ENCODE measurements around the gene METTL16. TPM values are rescaled to one million over a fixed set of nuclear protein-coding genes. Genes with fewer than 3 reads are reported as not detected.

METTL16 gene
- total and polyA plus RNA-seq, 2 donors (not counting 1 experiment from before 2014, with no cell fraction given): 19.2 to 56.5 TPM

GRCh38 chr17:2560658-2561057 is 49.0 kb upstream of the METTL16 start:
- ATAC-seq (ENCODE audit: low read depth): no peak
- POLR2A ChIA-PET: no interaction called here
- no peaks in the 10 kb centered on the region for H3K36me3 ChIP-seq (replicated peaks in 1 of 2; ENCODE audit: control extremely low read depth in 1 of 2, control insufficient read depth in 1 of 2, extremely low read depth in 1 of 2, insufficient read depth in 2 of 2, low read length in 1 of 2)
- no peaks in the 10 kb centered on the region for H3K79me2 ChIP-seq (ENCODE audit: control insufficient read depth, insufficient read depth, low read length)
- Mint-ChIP-seq H3K9me3 (ENCODE audit: insufficient read depth) (no peaks in the 10 kb centered on the region), H3K4me3 (no peak overlapping the region), H3K4me1 (no peaks in the 10 kb centered on the region), H3K27me3 (peaks cover 16% of the 10 kb centered on the region), H3K27ac (no peak overlapping the region)
- no peak overlapping the region for H2AFZ ChIP-seq (ENCODE audit: insufficient read depth, low read depth, low read length, poor library complexity, severe bottlenecking)
- peaks cover 0 to 6% (median 5%) of the 10 kb centered on the region in 3 donors for H3K9me3 ChIP-seq (ENCODE audit: control extremely low read depth in 1 of 3, control insufficient read depth in 2 of 3, insufficient read depth in 1 of 3, low read length in 2 of 3)
- no peaks in the 10 kb centered on the region for H3K27me3 ChIP-seq (replicated peaks in 1 of 4; ENCODE audit: control extremely low read depth in 1 of 4, control insufficient read depth in 3 of 4, insufficient read depth in 4 of 4, low read length in 3 of 4)
- no peak overlapping the region for H3K4me2 ChIP-seq (replicated peaks; ENCODE audit: low read depth, low read length, poor library complexity, severe bottlenecking)
- H3K4me3 ChIP-seq (ENCODE audit: control extremely low read depth in 1 of 5, extremely low read depth in 1 of 5, insufficient read depth in 1 of 5, low read depth in 2 of 5, low read length in 4 of 5): no peak overlapping the region
- no peak overlapping the region for H3K9ac ChIP-seq (ENCODE audit: low read length)
- no peak for DNase-seq
- 90% methylated on average over 2 of the region's 5 CpGs for WGBS (ENCODE audit: insufficient coverage)
- H4K20me1 ChIP-seq (ENCODE audit: control insufficient read depth, insufficient read depth, low read length, poor library complexity, severe bottlenecking): no peaks in the 10 kb centered on the region
- intact Hi-C loops (cut with micrococcal nuclease): no loop called here
- no peak overlapping the region for H3K27ac ChIP-seq (ENCODE audit: low read length in 2 of 2)
- CTCF ChIA-PET: interaction anchor here (0.6 kb wide), 1 partner anchor 12 kb away, joined by 3 read pairs; no protein-coding TSS in a partner anchor
- H3K4me1 ChIP-seq (ENCODE audit: control insufficient read depth in 2 of 2, insufficient read depth in 2 of 2, low read length in 2 of 2): no peaks in the 10 kb centered on the region
- TF ChIP-seq EZH2 (IDR thresholded peaks at IDR 0.05; ENCODE audit: borderline replicate concordance, insufficient read depth, low read depth, low read length, poor library complexity, severe bottlenecking) (no peak), CTCF (IDR thresholded peaks at IDR 0.05) (no peak)

- CTCF ChIA-PET: no interaction called here
Measured at GRCh38 chr17:2551928-2552327, 40.2 kb upstream of the METTL16 start.

More at GRCh38 chr17:2551928-2552327, 40.2 kb upstream of the METTL16 start:
- POLR2A ChIA-PET: no interaction called here
- no peaks in the 10 kb centered on the region for H3K36me3 ChIP-seq (replicated peaks in 1 of 2; ENCODE audit: control extremely low read depth in 1 of 2, control insufficient read depth in 1 of 2, extremely low read depth in 1 of 2, insufficient read depth in 2 of 2, low read length in 1 of 2)
- TF ChIP-seq EZH2 (IDR thresholded peaks at IDR 0.05; ENCODE audit: borderline replicate concordance, insufficient read depth, low read depth, low read length, poor library complexity, severe bottlenecking): no peak
- TF ChIP-seq CTCF (IDR thresholded peaks at IDR 0.05): no peak
- no peaks in the 10 kb centered on the region for H3K27me3 ChIP-seq (replicated peaks in 1 of 4; ENCODE audit: control extremely low read depth in 1 of 4, control insufficient read depth in 3 of 4, insufficient read depth in 4 of 4, low read length in 3 of 4)
- peaks cover 3% of the 10 kb centered on the region for H3K27me3 Mint-ChIP-seq
- no peaks in the 10 kb centered on the region for H3K79me2 ChIP-seq (ENCODE audit: control insufficient read depth, insufficient read depth, low read length)
- DNase-seq: no peak
- H3K9me3 Mint-ChIP-seq (ENCODE audit: insufficient read depth): no peaks in the 10 kb centered on the region
- no peaks in the 10 kb centered on the region for H3K9me3 ChIP-seq (ENCODE audit: control extremely low read depth in 1 of 3, control insufficient read depth in 2 of 3, insufficient read depth in 1 of 3, low read length in 2 of 3)
- no peak overlapping the region for H3K4me3 Mint-ChIP-seq
- H3K4me1 Mint-ChIP-seq: no peaks in the 10 kb centered on the region
- no peak overlapping the region for H3K9ac ChIP-seq (ENCODE audit: low read length)
- H3K27ac Mint-ChIP-seq: no peak overlapping the region
- intact Hi-C loops (cut with micrococcal nuclease): no loop called here
- WGBS (ENCODE audit: insufficient coverage): 86% methylated on average over 7 of the region's 9 CpGs
- H3K4me2 ChIP-seq (replicated peaks; ENCODE audit: low read depth, low read length, poor library complexity, severe bottlenecking): no peak overlapping the region
- H4K20me1 ChIP-seq (ENCODE audit: control insufficient read depth, insufficient read depth, low read length, poor library complexity, severe bottlenecking): no peaks in the 10 kb centered on the region
- H2AFZ ChIP-seq (ENCODE audit: insufficient read depth, low read depth, low read length, poor library complexity, severe bottlenecking): no peak overlapping the region
- ATAC-seq (ENCODE audit: low read depth): no peak
- no peak overlapping the region for H3K4me3 ChIP-seq (ENCODE audit: control extremely low read depth in 1 of 5, extremely low read depth in 1 of 5, insufficient read depth in 1 of 5, low read depth in 2 of 5, low read length in 4 of 5)
- no peak overlapping the region for H3K27ac ChIP-seq (ENCODE audit: low read length in 2 of 2)
- no peaks in the 10 kb centered on the region for H3K4me1 ChIP-seq (ENCODE audit: control insufficient read depth in 2 of 2, insufficient read depth in 2 of 2, low read length in 2 of 2)

Measured in B cell (primary cell).